NCI-H2196 (cell line): ENCODE measurements around the gene CAPN12.
"Not testable (repeated sequence)": the region's sequence is repeated elsewhere in the genome, so short reads cannot be mapped to it uniquely, and the experiment has no call there.

Experiments
- DNase-seq: peaks from one replicate; lab custom pipeline; 2025; ENCODE audit not compliant: unreplicated experiment; lab: John Stamatoyannopoulos, UW

Gene CAPN12

DNA sequence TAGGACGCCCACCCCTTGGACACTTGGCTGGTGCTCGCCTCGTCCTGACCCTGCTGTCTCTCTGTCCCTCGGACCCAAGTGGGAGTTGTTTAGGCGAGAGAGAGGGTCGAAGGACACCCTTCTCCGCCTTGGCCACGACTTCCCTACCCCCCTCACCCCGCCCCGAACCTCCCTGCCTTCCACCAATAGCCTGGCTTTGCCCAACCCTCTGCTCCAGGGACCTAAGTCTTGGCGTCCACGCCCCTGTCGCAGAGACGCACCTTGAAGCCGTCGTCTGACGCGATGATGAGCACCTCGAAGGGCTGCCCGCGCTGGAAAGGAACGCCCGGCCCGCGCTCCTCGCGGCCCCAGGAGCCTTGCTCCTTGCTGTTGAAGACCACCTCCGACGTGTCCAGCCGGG is 27.3 kb upstream of the CAPN12 start:
- DNase-seq: not testable (repeated sequence)

DNA sequence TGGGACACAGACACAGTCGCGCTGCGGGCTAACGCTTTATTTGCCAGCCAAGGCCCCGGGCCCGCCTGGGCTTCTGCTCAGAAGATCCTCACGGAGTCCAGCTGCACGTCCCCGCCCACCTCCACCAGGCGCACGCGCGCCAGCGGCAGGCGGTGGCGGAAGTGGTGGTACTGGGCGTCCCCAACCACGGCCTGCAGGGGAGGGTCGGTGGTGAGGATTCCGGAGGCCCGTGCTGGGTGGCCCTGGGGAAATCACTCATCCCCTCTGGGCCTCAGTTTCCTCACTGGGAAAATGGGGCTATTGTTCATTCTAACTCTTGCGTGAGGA is 26.6 kb upstream of the CAPN12 start:
- DNase-seq: not testable (repeated sequence)

DNA sequence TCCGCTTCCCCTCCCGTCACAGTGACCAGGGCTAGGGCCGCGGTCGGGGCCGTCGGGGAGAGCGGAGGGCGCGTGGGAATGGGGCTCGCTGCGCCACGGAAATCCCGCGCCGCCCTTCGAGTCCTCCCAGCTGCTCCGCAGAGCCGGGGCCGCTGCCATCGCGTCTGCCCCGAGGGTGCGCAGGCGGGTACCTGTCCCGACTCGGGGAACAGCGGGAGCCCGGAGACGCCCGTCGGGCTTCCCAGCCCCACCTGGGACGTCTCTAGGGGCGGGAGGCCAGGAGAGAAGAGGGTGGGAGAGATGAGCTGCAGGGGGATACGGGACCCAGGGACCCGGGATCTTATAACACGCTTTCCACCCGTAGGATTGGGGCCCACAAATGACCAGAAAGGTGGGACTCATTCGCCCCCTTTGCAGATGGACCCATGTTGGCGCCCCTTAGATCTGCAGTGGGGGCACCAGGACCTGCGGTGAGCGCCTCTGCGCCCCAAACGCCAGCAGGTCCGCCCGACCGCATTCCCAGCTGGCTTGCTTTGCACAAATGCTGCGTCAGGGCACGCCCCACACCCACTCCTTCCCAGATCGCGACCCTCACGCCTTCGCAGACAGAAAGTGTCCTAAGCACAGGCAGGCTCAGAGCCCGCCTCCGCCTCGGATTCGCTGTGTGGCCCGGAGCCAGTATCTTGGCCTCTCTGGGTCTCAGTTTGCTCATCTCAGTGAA is 26.1 kb upstream of the CAPN12 start:
- DNase-seq: not testable (repeated sequence)

DNA sequence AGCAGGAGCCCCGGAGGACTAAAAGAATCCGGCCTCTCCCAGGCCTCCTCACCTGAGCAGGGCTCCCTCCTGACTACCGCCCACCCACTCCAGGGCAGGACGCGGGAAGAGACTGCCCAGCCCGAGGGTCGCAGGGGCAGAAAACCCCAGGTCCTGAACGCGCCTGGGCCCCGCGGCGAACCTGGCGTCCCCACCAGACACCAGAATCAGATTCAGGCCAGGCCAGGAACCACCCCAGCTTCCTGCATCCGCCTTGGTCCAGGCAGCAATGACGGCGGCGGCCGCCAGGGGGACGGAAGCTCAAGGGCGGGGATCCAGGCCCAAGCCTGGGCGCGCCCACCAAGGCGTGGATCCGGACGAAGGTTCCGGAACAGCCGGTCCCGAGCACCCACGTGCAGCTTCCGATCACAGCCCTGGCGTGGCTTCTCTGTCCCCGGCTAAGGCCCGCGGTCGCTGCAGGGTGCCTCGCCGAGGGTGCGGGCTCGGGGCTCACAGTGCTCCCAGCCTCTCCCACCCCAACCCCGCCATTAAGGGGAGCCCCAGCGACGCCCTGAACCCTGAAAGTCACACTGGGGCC is 25.4 kb upstream of the CAPN12 start:
- DNase-seq: no peak

DNA sequence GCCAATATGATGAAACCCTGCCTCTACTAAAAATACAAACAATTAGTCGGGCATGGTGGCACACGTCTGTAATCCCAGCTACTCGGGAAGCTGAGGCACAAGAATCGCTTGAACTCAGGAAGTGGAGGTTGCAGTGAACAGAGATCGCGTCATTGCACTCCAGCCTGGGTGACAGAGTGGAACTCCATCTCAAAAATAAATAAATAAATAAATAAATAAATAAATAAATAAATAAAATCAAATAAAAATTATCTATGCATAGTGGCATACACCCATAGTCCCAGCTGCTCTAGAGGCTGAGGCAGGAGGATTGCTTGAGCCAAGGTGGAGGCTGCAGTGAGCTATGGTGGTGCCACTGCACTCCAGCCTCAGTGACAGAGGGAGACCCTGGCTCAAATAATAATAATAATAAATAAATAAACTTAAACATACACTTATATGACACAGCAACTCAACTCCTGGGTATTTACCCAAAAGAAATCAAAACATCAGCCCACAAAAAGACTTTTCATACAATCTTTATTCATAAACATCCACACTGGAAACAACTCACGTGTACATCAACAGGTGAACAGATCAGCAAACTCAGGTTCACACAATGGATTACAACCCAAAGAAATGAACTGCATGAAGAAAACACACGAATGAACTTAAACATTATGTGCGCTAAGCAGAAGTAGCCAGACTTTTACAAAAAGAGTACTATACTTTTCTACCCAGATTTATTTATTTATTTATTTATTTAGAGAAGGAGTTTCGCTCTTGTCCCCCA is 22.2 kb upstream of the CAPN12 start:
- DNase-seq: no peak

DNA sequence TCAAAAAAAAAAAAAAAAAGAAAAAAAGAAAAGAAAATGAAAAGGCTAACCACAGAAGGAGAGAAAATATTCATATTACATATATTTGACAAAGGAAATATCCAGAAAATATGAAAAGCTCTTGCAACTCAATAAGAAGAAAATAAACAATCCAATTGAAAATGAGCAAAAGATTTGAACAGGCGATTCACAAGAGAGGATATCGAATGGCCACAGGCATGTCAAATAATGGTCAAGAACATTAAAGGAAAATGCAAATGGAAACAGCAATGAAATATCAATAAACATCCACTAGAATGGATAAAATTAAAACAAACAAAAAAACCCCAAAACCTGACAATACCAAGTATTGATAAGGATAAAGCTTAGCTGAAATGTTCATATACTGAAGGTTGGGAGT is 20.9 kb upstream of the CAPN12 start:
- DNase-seq: no peak

DNA sequence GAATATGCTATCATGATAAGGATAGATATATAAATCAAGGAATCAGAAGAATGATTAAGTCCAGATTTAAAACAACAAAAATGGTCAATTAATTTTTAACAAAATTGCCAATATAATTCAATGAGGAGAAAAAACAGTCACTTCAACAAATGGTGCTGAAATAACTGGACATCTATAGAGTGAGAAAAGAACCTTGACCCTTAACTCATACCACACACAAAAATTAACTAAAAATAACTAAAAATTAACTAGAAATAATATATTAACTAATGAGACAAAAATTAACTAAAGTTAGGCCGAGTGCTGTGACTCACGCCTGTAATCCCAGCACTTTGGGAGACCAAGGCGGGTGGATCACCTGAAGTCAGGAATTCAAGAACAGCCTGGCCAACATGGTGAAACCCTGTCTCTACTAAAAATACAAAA is 19.5 kb upstream of the CAPN12 start:
- no peak for DNase-seq

DNA sequence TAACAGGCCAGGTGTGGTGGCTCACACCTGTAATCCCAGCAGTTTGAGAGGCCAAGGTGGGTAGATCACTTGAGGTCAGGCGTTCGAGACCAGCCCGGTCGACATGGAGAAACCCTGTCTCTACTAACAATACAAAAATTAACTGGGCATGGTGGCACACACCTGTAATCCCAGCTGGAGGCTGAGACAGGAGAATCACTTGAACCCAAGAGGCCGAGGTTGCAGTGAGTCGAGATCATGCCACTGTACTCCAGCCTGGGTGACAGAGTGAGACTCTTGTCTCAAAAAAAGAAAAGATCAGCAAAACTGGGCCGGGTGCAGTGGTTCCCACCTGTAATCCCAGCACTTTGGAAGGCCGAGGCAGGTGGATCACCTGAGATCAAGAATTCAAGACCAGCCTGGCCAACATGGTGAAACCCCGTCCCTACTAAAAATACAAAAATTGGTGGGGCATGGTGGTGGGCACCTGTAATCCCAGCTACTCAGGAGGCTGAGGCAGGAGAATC is 17.7 kb upstream of the CAPN12 start:
- not testable (repeated sequence) for DNase-seq

DNA sequence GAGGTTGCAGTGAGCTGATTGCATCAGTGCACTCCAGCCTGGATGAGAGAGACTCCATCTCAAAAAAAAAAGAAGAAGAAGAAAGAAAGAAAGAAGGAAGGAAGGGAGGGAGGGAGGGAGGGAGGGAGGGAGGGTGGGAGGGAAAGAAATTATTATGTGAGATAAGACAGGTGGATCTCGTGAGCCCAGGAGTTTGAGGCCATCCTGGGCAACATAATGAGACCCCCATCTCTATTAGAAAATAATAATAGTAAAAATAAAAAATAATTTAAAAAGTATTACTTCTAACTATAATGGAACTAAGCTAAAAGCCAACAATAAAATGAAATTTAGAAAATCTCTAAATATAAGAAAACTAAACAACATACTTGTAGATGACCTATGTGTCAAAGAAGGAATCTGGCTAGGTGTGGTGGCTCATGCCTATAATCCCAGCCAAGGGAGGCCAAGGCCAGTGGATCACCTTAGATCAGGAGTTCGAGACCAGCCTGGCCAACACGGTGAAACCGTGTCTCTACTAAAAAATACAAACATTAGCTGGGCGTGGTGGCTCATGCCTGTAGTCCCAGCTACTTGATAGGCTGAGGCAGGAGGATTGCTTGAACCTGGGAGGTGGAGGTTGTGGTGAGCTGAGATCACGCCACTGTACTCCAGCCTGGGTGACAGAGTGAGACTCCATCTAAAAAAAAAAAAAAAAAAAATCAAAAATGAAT is 16.7 kb upstream of the CAPN12 start:
- DNase-seq: not testable (repeated sequence)

DNA sequence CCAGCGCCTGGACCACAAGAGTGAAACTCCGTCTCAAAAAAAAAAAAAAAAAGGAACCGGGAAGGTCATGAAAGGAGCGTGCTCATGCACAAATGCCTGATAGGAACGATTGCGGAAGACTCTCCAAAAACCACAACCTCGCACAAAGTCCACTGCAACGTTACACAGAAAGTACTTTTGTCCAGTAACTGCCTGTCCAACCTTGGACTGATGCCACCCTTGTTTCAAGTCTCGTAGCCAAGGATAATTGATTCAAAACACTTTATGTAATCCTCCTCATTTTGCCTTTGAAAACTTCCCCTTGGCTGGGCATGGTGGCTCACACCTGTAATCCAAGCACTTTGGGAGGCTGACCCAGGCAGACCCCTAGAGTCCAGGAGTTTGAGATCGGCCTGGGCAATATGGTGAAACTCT is 15.3 kb upstream of the CAPN12 start:
- no peak for DNase-seq

DNA sequence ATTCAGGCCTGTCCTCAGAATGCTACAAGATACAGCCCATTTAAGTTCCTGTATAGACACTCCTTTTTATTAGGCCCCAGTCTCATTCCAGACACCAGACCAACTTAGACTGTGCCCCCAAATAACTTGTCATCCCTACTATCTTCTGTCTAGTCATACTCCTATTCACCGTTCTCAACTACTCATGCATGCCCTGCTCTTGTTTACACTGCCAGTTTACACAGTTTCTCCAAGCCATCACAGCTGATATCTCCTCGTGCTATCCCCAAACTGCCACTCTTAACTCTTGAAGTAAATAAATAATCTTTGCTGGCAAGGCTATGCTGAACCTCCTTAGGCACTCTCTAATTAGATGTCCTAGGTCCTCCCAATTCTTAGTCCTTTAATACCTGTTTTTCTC is 9.9 kb upstream of the CAPN12 start:
- DNase-seq: not testable (repeated sequence)

DNA sequence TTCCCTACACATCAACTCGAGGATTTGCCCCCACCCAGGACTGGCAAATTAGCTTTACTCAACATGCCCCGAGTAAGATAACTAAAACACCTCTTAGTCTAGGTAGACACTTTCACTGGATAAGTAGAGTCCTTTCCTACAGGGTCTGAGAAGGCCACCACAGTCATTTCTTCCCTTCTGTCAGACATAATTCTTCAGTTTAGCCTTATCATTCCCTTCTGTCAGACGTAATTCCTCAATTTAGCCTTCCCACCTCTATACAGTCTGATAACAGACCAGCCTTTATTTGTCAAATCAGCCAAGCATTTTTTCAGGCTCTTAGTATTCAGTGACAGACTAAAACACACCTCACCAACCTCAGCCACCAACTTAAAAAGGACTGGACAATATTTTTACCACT is 9.5 kb upstream of the CAPN12 start:
- DNase-seq: not testable (repeated sequence)

DNA sequence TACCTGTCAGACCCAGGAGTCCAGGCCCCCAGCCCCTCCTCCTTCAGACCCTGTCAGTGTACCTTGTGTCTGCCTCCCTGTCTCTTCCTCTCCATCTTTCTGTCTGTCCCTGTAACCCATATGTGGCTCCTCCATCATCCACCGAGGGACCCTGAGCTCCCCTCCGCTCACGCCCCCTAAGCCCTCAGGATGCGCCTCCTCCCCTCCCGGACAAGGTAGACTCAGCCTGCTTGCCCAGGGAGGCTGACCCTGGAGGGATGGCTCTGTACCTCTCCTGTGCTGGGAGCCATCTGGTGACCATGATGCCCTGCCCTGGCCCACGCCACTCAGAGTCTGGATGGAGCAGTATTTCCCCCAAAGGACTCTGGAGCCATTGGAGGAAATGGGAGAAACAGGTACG is 1.0 kb upstream of the CAPN12 start:
- no peak for DNase-seq

DNA sequence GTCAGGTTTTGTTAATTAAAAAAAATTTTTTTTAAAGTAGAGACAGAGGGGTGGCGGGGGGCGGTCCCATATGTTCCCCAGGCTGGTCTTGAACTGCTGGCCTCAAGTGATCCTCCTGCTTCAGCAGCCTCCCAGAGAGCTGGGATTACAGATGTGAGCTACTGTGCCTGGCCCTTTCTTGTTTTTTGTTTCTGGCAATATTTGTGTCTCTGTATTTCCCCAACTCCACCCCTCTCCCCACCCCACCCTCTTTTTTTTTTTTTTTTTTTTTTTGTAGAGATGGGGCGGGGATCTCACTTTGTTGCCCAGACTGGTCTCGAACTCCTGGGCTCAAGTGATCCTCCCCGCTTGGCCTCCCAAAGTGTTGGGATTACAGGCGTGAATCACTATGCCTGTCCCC is 600 bp upstream of the CAPN12 start:
- no peak for DNase-seq

DNA sequence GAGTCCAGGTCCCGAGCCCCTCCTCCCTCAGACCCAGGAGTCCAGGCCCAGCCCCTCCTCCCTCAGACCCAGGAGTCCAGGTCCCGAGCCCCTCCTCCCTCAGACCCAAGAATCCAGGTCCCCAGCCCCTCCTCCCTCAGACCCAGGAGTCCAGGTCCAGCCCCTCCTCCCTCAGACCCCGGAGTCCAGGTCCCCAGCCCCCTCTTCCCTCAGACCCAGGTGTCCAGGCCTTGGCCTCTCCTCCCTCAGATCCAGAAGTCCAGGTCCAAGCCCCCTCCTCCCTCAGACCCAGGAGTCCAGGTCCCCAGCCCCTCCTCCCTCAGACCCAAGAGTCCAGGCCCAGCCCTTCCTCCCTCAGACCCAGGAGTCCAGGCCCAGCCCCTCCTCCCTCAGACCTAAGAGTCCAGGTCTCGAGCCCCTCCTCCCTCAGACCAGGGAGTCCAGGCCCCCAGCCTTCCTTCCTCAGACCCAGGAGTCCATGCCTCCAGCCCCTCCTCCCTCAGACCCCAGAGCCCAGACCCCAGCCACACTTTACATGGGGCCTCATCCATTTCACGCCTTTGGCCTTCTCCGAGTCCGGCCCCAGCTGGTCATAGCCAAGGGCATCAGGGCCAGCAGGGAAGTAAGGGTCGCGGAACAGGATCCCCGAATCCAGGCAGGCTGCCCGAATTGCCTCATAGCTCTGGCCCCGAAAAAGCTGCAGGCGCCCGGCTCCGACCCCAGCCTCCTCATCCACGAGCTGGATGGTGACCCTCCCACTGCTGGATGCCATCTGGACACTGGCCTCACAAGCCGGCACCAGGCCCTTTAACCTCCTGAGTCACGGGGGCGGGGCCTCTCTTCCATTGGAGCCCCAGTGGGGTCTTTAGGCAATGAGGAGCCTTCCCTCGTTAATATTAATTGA is 628 bp downstream of the CAPN12 start:
- no peak for DNase-seq

DNA sequence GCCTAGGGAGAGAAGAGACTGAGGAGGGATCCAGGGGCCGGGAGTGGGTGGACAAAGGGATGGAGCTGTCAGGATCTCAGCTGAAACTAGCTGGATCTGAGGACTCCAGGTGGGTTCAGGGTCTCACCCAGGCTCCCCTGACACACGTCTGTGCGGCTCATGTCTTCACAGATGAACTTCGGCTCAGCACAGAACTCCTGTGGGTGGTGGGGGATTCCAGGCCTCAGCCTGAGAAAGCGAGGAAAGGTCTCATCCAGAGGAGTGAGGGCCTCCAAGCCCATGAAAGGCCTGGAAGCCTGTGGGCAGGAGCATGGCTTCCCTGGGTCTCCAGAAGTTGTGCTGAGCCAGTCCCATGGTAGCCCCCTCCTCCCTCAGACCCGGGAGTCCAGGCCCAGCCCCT is 1.4 kb downstream of the CAPN12 start:
- DNase-seq: no peak

DNA sequence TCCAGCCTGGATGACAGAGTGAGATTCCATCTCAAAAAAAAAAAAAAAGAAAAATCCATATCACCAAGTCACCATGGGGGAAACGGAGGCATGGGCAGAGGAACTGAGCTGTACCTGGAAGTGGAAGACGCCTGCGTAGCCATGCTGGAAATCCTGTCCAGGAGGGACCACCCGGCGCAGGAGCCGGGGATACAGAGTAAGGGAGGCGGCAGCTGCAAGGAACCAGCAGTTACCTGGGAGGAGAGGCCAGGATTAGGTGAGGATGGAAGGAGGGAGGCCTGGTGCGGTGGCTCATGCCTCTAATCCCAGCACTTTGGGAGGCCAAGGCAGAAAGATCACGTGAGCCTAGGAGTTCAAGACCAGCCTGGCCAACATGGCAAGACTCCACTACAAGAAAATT is 2.0 kb downstream of the CAPN12 start:
- no peak for DNase-seq

DNA sequence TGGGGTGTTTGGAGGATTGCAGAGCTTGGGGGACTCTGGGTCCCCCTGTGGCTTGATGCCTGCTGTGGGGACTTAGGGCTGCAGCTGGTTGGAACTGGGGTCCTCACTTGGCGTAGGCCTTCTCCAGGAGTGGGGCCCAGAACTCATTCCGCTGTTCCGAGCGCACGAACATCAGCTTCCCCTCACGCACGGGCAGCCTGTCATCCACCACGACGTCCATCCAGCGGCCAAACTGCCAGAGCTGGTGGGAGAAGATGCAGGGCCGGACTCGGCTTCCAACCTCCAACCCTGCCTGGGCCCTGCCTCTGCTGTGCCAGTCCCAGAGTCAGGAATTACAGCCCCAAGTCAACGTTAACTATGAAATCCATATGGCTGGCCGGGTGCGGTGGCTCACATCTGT is 2.6 kb downstream of the CAPN12 start:
- no peak for DNase-seq

DNA sequence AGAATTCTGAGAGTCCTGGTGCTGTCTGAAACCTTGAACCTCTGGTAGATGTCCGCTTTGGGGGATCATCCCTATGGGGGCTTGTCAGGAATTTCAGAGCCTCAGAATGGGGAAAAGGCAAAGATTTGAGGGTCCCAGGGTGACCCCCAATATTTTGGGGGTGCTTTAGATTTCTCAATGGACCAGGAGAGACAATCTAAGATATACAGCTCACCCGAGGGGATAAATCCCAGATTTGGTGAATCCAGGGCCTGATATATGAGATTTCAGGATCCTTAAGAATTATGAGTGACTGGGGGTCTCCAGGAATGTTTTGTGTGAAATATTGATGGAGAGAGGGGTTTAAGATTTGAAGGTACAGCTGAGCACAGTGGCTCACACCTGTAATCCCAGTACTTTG is 3.3 kb downstream of the CAPN12 start:
- no peak for DNase-seq

DNA sequence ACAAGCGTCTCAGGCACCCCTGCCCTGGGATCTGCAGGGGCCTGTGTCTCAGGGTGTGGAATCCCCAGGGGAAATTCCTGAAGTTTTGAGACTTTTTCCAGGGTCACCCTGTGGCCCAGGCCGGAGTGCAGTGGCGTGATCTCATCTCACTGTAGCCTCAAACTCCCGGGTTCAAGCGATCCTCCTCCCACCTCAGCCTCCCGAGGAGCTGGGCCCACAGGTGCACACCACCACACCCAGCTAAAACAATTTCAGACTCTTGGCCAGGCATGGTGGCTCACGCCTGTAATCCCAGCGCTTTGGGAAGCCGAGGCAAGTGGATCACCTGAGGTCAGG is 4.0 kb downstream of the CAPN12 start:
- no peak for DNase-seq
